Measurements from ENCODE around the gene FGF1. TPM values are rescaled to one million over a fixed set of nuclear protein-coding genes. Genes with fewer than 3 reads are reported as not detected.

The FGF1 gene
- polyA plus RNA-seq, 3 donors = not detected

DNA sequence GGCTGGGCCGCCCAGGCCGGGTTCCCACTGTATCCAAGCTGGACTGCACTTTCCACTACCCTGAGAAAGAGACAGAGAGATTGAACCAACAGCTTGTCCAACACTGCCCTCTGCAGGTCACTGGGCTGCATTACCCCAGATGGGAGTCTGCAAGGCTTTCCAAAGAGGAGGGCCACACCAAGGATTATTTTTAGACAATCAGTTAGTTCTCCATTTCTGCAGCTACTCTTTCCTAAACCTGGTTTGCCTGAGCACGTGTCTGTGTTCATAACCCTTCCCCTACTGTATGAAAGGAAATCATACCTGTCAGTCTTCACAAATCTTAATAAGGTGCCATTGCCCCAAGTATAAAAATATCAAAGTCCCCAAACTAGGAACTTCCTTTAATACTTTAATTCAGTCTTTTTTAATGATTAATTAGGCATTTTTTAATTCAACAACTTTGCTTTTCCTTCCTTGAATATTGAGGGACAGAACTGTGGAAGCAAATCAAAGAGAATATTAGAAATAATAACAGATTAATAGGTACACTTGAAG, 13.4 kb upstream of the FGF1 start:
- Histone ChIP-seq H3K9me3 (replicated peaks in 1 of 2; ENCODE audit: control insufficient read depth in 1 of 2, insufficient read depth in 1 of 2, low read length in 2 of 2) (peaks cover 0 to 5% of the 10 kb centered on the region in 2 donors), H3K36me3 (replicated peaks in 1 of 2; ENCODE audit: control insufficient read depth in 1 of 2, insufficient read depth in 2 of 2, low read length in 2 of 2) (no peaks in the 10 kb centered on the region), H3K4me3 (replicated peaks in 1 of 3; ENCODE audit: low read depth in 2 of 3, low read length in 3 of 3) (no peak overlapping the region), H3K9ac (ENCODE audit: insufficient read depth, low read length, poor library complexity, severe bottlenecking) (no peak overlapping the region), H4K20me1 (ENCODE audit: insufficient read depth, low read length) (no peaks in the 10 kb centered on the region), H3K27ac (ENCODE audit: low read depth in 1 of 2, low read length in 2 of 2) (no peak overlapping the region), H3K79me2 (ENCODE audit: insufficient read depth, low read length) (no peaks in the 10 kb centered on the region), H2AFZ (ENCODE audit: insufficient read depth, low read depth, low read length, poor library complexity, severe bottlenecking) (no peak overlapping the region), H3K4me1 (ENCODE audit: control insufficient read depth in 1 of 2, insufficient read depth in 2 of 2, low read length in 2 of 2) (no peaks in the 10 kb centered on the region), H3K4me2 (replicated peaks; ENCODE audit: extremely low read depth, low read length, poor library complexity, severe bottlenecking) (no peak overlapping the region), H3K27me3 (ENCODE audit: control insufficient read depth in 2 of 2, insufficient read depth in 2 of 2, low read length in 2 of 2) (no peaks in the 10 kb centered on the region)
- Mint-ChIP-seq H3K27me3 (ENCODE audit: low read depth in 3 of 3) (peaks cover 0 to 14% (median 2%) of the 10 kb centered on the region in 3 donors), H3K27ac (no peak overlapping the region), H3K36me3 (no peaks in the 10 kb centered on the region), H3K9me3 (peaks cover 0 to 11% (median 8%) of the 10 kb centered on the region in 7 donors), H3K4me1 (peaks cover 2% of the 10 kb centered on the region), H3K4me3 (no peak overlapping the region)
- DNase-seq = peak; percentile 60 to 74 (median 66)
- intact Hi-C loops (cut with micrococcal nuclease) = loop anchor here in 1 of 2 donors (5.0 kb wide), 1 partner anchor 87 kb away; no protein-coding TSS in a partner anchor
- TF ChIP-seq CTCF (IDR thresholded peaks at IDR 0.05) = peak; percentile 90
- 15% methylated on average over 2 of the region's 3 CpGs for WGBS (ENCODE audit: insufficient coverage)

GRCh38 chr5:142698447-142699183, 12.7 kb upstream of the FGF1 start:
- Histone ChIP-seq H3K36me3 (replicated peaks in 1 of 2; ENCODE audit: control insufficient read depth in 1 of 2, insufficient read depth in 2 of 2, low read length in 2 of 2) (no peaks in the 10 kb centered on the region), H2AFZ (ENCODE audit: insufficient read depth, low read depth, low read length, poor library complexity, severe bottlenecking) (no peak overlapping the region), H3K27me3 (ENCODE audit: control insufficient read depth in 2 of 2, insufficient read depth in 2 of 2, low read length in 2 of 2) (no peaks in the 10 kb centered on the region), H4K20me1 (ENCODE audit: insufficient read depth, low read length) (no peaks in the 10 kb centered on the region), H3K27ac (ENCODE audit: low read depth in 1 of 2, low read length in 2 of 2) (no peak overlapping the region), H3K9ac (ENCODE audit: insufficient read depth, low read length, poor library complexity, severe bottlenecking) (no peak overlapping the region), H3K4me2 (replicated peaks; ENCODE audit: extremely low read depth, low read length, poor library complexity, severe bottlenecking) (no peak overlapping the region), H3K9me3 (replicated peaks in 1 of 2; ENCODE audit: control insufficient read depth in 1 of 2, insufficient read depth in 1 of 2, low read length in 2 of 2) (peaks cover 0 to 5% of the 10 kb centered on the region in 2 donors), H3K4me1 (ENCODE audit: control insufficient read depth in 1 of 2, insufficient read depth in 2 of 2, low read length in 2 of 2) (no peaks in the 10 kb centered on the region), H3K79me2 (ENCODE audit: insufficient read depth, low read length) (no peaks in the 10 kb centered on the region), H3K4me3 (replicated peaks in 1 of 3; ENCODE audit: low read depth in 2 of 3, low read length in 3 of 3) (no peak overlapping the region)
- Mint-ChIP-seq H3K36me3 (no peaks in the 10 kb centered on the region), H3K4me3 (no peak overlapping the region), H3K27ac (no peak overlapping the region), H3K4me1 (peaks cover 2% of the 10 kb centered on the region), H3K27me3 (ENCODE audit: low read depth in 3 of 3) (peaks cover 0 to 14% (median 2%) of the 10 kb centered on the region in 3 donors), H3K9me3 (peaks cover 0 to 11% (median 8%) of the 10 kb centered on the region in 7 donors)
- no peak for TF ChIP-seq CTCF (IDR thresholded peaks at IDR 0.05)
- WGBS (ENCODE audit: insufficient coverage) = 52% methylated on average over 4 of the region's 9 CpGs
- intact Hi-C loops (cut with micrococcal nuclease) = loop anchor here in 1 of 2 donors (5.0 kb wide), 1 partner anchor 86 kb away; no protein-coding TSS in a partner anchor
- DNase-seq = no peak

Data from CD14-positive monocyte (primary cell).